HFF-Myc (cell line): ENCODE data around the gene PRKD3.

Experiments
- DNase-seq: peaks from one replicate; pipeline ENCODE4 v3.0.0-alpha.2; 2011; ENCODE audit warnings: low read depth; ENCODE audit errors: extremely low read depth
- H3K4me3 ChIP-seq: replicated peaks from 2 replicates; pipeline ENCODE4 v1.5.1; 2011; ENCODE audit warnings: low read depth, mild to moderate bottlenecking, control low read depth, low read length
- TF ChIP-seq, protein P1 (sequence below): IDR thresholded peaks from 2 replicates; pipeline ENCODE4 v1.5.1; 2012; ENCODE audit warnings: mild to moderate bottlenecking, low read depth, low read length, control low read depth; ENCODE audit errors: missing control alignments

The PRKD3 gene

DNA sequence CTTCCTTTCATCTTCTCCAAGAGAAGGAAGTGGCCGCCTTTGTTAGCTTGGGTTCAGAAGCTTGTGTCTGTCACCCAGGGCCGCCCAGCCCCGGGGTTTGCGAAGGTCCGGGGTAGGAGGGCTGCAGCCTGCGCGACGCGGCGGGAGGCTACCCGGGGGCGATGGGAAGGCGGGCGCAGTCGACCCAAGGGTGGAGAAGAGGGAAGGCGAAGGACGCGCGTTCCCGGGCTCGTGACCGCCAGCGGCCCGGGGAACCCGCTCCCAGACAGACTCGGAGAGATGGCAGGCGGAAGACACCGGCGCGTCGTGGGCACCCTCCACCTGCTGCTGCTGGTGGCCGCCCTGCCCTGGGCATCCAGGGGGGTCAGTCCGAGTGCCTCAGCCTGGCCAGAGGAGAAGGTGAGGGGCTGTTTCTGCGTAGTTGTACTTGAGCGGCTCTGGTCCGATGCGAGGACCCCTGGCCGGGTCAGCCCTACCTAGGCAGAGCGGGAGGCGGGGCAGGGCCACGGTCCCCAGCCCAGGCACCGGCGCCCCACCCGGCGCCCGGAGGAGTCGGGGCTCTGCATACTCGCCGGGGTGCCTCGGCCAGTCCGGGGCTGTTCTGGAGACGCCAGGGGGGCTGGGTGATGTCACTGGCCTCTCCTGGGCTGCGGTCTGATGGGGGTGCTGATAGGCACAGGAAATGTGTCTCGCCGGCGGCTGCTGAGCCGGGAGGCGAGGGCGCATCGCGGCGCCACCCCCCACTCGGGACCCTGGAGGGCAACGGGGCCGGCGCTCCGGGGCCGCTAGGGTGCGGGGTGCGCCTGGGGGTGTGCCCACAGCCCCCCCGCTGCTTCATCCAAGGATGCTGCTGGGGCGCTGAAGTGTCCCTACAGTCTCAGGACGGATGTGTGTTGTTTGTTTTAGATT is 20.1 kb upstream of the PRKD3 start, which contains the start of gene QPCT:
Gene QPCT (plus strand): TSS at position 178 of the 909 bp plus-strand sequence. CDS start 102 bp downstream, at position 280.
- TF ChIP-seq, protein P1, sequence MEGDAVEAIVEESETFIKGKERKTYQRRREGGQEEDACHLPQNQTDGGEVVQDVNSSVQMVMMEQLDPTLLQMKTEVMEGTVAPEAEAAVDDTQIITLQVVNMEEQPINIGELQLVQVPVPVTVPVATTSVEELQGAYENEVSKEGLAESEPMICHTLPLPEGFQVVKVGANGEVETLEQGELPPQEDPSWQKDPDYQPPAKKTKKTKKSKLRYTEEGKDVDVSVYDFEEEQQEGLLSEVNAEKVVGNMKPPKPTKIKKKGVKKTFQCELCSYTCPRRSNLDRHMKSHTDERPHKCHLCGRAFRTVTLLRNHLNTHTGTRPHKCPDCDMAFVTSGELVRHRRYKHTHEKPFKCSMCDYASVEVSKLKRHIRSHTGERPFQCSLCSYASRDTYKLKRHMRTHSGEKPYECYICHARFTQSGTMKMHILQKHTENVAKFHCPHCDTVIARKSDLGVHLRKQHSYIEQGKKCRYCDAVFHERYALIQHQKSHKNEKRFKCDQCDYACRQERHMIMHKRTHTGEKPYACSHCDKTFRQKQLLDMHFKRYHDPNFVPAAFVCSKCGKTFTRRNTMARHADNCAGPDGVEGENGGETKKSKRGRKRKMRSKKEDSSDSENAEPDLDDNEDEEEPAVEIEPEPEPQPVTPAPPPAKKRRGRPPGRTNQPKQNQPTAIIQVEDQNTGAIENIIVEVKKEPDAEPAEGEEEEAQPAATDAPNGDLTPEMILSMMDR = no peak
- peak within 1 kb of the TSS; percentile 58 for H3K4me3 ChIP-seq
- DNase-seq = no peak

DNA sequence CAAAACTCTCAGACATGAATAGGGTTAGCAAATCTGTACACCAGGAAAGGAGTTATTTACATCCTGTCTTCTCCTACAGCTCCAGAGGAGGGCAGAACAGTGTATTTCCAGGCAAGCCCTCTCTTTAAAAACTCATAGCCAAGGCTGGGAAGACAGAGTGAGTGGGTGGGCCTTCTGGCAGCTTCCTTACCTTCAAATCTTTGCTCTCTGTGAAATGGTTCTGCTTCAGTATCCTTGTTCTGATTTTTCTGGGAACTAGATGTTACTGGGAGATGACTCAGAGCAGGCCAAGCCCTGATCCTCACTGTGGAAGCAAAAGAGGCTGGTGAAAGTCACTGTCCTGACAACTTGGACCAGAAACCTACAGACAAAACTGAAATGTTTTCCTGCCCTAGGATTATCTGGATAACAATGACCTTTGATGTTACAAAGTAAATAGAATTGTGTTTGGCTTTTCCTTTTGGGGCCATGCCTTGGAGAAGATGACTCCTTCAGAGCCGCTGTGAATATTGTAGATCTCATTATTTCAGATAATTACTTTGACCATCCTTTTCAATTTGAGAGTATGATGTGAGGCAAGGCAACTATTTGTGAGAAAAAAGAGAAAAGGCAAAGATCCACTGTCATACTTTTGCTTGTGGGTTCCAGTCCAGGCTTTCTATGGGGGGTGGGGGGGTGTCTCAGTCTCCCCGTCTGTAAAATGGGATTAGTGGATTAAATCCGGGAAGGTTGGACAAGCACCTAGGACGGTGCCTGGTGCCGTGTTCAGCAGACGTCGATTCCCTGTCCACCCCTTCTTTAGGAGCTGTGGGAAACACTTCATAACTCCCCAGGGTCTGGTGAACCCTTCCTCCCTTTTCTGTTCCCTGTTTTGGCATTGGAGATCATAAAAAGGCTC is 19.2 kb upstream of the PRKD3 start:
- TF ChIP-seq, protein P1 = peak; percentile 35
- DNase-seq = no peak
- H3K4me3 ChIP-seq = peak overlapping the region; percentile 58

DNA sequence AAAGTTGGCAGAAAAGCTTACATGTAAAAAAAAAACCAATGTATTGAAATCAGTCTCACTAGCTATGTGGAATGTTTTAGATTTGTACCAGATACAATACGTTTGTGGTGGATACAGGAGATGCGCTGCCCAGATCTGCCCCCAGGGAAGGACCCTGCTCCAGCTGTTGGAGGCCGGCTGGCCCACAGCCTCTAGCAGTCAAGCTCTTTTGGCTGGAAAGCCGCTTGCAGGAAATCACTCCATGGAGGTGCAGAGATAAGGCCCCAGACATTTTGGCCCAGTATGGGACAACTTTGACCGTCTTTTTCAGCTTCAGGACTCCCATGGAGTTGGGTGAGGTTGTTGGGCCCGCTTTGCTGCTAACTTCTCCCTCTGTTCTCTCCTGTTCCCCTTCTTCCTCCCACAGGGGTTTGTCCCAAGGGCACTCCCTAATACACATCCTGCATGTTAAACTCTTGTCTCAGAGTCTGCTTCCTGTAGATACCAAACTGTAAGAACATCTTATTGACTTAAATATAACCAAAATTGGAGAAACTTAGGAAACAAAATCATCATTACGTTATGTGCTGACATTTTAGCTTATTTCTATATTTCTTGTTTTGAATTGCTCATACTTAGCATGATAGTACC is 18.1 kb upstream of the PRKD3 start:
- DNase-seq = no peak
- H3K4me3 ChIP-seq = no peak overlapping the region
- TF ChIP-seq, protein P1 = no peak

DNA sequence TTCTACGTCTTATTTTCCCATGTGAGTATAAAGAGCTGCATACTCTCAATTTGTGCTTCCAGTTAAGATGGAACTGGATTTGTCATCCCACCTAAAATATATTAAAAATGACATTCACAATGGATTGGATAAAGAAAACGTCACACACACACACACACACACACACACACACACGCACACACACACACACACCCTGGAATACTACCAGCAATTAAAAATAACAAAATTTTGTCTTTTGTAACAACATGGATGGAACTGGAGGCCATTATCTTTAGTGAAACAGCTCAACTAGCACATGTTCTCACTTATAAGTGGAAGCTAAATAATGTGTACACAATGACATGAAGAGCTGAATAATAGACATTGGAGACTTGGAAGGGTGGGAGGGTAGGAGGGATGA is 16.0 kb upstream of the PRKD3 start:
- TF ChIP-seq, protein P1 = no peak

DNA sequence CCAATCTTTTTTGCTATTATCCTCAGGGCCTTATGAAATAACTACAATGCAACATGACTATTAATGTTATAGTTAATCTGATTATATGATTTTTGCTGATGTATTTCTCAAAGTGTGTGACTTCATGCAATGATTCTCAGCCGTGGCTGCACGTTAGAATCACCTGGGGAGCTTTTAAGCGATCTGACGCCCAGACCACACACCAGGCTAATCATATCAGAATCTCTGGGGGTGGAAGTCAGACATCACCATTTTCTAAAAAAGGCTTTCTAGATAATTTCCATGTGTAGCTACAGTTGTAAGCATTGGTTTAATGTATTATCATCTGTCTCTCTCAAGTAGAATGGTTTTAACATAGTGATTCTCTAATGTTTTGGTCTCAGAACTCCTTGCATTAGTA is 14.3 kb upstream of the PRKD3 start:
- DNase-seq = no peak
- no peak overlapping the region for H3K4me3 ChIP-seq
- TF ChIP-seq, protein P1 = no peak

More for the DNA sequence above, 16.0 kb upstream of the PRKD3 start:
- no peak overlapping the region for H3K4me3 ChIP-seq
- no peak for DNase-seq

DNA sequence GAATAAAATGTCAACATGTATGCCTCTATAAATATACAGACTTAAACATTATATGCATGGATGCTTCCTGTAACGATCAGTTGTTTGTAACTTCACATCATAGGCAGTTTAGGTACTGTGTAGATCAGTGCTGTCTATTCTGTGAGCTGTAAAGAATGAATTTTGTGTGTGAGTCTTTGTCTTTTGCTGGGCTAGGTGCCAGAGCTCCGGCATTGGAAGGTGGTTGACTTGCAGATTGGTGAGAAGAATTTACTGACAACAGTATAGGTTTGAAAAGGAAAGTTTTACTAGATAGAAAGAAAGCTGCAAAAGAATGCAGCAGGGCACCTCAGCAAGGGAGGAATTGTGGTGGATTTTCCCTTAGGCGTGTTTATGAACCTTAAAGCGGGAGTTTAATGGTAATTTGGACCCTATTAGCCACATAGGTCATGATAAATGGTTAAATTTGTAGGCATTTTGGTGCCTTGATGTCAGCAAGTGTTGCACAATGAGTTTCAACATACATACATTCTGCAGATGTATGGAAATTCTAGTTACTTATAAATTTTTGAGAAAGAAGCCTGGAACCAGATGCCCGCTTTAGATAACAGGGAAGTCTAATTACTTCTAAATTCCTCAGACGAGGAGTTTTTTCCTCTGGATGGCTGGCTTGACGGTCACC is 13.1 kb upstream of the PRKD3 start:
- no peak for DNase-seq
- TF ChIP-seq, protein P1 = no peak
- no peak overlapping the region for H3K4me3 ChIP-seq
